Smooth muscle cell of the brain vasculature (primary cell): ENCODE measurements around the gene ACAA2.
"Not testable (repeated sequence)": the region's sequence is repeated elsewhere in the genome, so short reads cannot be mapped to it uniquely, and the experiment has no call there.

Experiments
- DNase-seq: peaks from one replicate; pipeline ENCODE4 v3.0.0-alpha.2; 2012; ENCODE audit warnings: low read depth, low spot score

The ACAA2 gene

GRCh38 chr18:49812286-49813068 lies 856 bp downstream of the ACAA2 start:
- DNase-seq = no peak

GRCh38 chr18:49811151-49811938 lies 2.0 kb downstream of the ACAA2 start:
- DNase-seq = no peak

- DNase-seq = not testable (repeated sequence)
Measured at GRCh38 chr18:49808553-49809191, 4.7 kb downstream of the ACAA2 start.

- DNase-seq = no peak
Measured at GRCh38 chr18:49804096-49804495, 9.2 kb downstream of the ACAA2 start.

GRCh38 chr18:49802623-49803022 lies 10.7 kb downstream of the ACAA2 start:
- no peak for DNase-seq

- DNase-seq = not testable (repeated sequence)
Measured at GRCh38 chr18:49800491-49800890, 12.8 kb downstream of the ACAA2 start.

GRCh38 chr18:49799806-49800205 lies 13.5 kb downstream of the ACAA2 start:
- not testable (repeated sequence) for DNase-seq

- no peak for DNase-seq
Measured at GRCh38 chr18:49798001-49798400, 15.3 kb downstream of the ACAA2 start.

- DNase-seq = no peak
Measured at GRCh38 chr18:49795612-49796552, 17.5 kb downstream of the ACAA2 start.

- DNase-seq = no peak
Measured at GRCh38 chr18:49794743-49795142, 18.6 kb downstream of the ACAA2 start.

- DNase-seq = not testable (repeated sequence)
Measured at GRCh38 chr18:49789560-49790134, 23.7 kb downstream of the ACAA2 start.

- DNase-seq = no peak
Measured at GRCh38 chr18:49788327-49788898, 24.9 kb downstream of the ACAA2 start.

- DNase-seq = no peak
Measured at GRCh38 chr18:49786019-49786720, 27.2 kb downstream of the ACAA2 start.

- no peak for DNase-seq
Measured at GRCh38 chr18:49784427-49785185, 28.7 kb downstream of the ACAA2 start.

- not testable (repeated sequence) for DNase-seq
Measured at GRCh38 chr18:49783631-49784030, 29.7 kb downstream of the ACAA2 start.

- no peak for DNase-seq
Measured at GRCh38 chr18:49778826-49779465, 34.4 kb downstream of the ACAA2 start.

GRCh38 chr18:49769047-49769728 lies 44.1 kb downstream of the ACAA2 start:
- no peak for DNase-seq

- DNase-seq = peak; percentile 44
Measured at GRCh38 chr18:49768051-49768391, 45.3 kb downstream of the ACAA2 start.
